Progenitor cell of endocrine pancreas (in vitro differentiated cells): ENCODE measurements around the gene ACO1. TPM values are rescaled to one million over a fixed set of nuclear protein-coding genes. Genes with fewer than 3 reads are reported as not detected.

Source experiments
- DNase-seq: peaks from one replicate; pipeline ENCODE4 v3.0.0; 2021; ENCODE audit warnings: low spot score; ENCODE audit not compliant: unreplicated experiment
- H3K27ac Mint-ChIP-seq: 2 replicates; pipeline ENCODE4 v1.8.0; 2021; ENCODE audit warnings: mild to moderate bottlenecking, moderate library complexity, mixed read lengths
- H3K27me3 Mint-ChIP-seq: 2 replicates; pipeline ENCODE4 v1.8.0; 2021; ENCODE audit warnings: mixed read lengths
- H3K36me3 Mint-ChIP-seq: 2 replicates; pipeline ENCODE4 v1.8.0; 2022; ENCODE audit warnings: mixed read lengths; ENCODE audit not compliant: insufficient read depth
- H3K4me1 Mint-ChIP-seq: 2 replicates; pipeline ENCODE4 v1.8.0; 2021; ENCODE audit warnings: low read depth, mixed read lengths
- H3K4me3 Mint-ChIP-seq: 2 replicates; pipeline ENCODE4 v1.8.0; 2021; ENCODE audit warnings: low read depth, mild to moderate bottlenecking, moderate library complexity, mixed read lengths
- H3K9me3 Mint-ChIP-seq: 2 replicates; pipeline ENCODE4 v1.8.0; 2021; ENCODE audit warnings: low read depth, mixed read lengths
- total RNA-seq: library from RNA; stranded (reverse); gene quantifications from 2 replicates; pipeline ENCODE4 v1.2.1, GENCODE V29; 2021
- TF ChIP-seq, protein P1 (sequence below): fragments of 200-600 bp; sonication (generic); IDR thresholded peaks from one replicate; pipeline ENCODE4 v1.5.0; 2021; ENCODE audit warnings: antibody characterized with exemption, mild to moderate bottlenecking; ENCODE audit not compliant: unreplicated experiment

ACO1 gene
- total RNA-seq, 1 donor from 2014 or later = 21.7 TPM

DNA sequence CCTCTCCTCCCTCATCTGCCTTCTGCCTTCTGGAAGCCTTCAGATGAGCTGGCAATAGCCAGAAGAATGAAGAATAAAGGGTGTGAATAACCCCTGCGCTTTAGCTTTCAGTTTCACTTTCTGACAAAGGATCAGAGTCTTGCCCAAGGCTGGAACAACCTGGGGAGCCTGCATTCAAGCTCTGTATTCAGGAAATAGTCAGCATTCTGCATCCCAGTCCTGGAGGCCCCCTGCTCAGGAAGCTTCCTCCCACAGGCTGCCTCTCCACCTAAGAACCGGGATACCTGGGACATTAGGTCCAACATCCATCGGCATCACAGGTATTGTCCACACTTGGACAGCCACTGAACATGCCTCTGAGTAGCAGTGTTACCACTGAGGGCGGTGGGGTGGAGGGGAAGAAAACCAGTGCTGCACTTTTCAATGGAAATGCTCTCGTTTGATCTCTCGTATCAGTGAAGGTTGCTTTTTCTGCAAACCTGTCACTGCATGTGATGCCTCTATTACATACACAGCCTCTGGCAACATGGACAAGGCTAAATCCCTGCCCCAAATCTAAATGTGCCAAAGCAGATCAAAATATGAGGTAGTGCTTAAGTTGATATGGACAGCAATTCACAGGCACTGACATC lies 39.8 kb upstream of the ACO1 start:
- Mint-ChIP-seq H3K27me3 (peaks cover 18% of the 10 kb centered on the region), H3K36me3 (no peaks in the 10 kb centered on the region), H3K9me3 (no peaks in the 10 kb centered on the region), H3K4me1 (peaks cover 4% of the 10 kb centered on the region), H3K4me3 (no peak overlapping the region), H3K27ac (no peak overlapping the region)
- no peak for DNase-seq
- TF ChIP-seq, protein P1, sequence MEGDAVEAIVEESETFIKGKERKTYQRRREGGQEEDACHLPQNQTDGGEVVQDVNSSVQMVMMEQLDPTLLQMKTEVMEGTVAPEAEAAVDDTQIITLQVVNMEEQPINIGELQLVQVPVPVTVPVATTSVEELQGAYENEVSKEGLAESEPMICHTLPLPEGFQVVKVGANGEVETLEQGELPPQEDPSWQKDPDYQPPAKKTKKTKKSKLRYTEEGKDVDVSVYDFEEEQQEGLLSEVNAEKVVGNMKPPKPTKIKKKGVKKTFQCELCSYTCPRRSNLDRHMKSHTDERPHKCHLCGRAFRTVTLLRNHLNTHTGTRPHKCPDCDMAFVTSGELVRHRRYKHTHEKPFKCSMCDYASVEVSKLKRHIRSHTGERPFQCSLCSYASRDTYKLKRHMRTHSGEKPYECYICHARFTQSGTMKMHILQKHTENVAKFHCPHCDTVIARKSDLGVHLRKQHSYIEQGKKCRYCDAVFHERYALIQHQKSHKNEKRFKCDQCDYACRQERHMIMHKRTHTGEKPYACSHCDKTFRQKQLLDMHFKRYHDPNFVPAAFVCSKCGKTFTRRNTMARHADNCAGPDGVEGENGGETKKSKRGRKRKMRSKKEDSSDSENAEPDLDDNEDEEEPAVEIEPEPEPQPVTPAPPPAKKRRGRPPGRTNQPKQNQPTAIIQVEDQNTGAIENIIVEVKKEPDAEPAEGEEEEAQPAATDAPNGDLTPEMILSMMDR = no peak

DNA sequence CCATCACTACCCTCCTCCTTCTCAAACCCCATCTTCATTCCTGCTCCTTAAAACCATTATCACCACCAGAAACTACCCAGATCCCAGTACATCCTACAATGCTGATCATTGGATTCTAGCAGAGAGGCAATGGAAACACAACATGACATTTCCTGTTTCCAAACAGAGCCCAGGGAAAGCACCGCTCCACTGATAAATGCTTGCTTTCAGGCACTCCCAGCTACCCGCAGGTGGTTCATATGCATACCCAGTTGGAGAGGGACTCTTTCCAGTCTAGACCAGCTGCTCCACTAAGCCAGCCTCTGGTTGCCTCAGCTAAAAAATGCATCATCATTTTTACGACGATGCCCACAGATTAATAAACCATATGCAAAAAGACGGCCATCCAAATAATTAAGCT lies 39.2 kb upstream of the ACO1 start:
- H3K27me3 Mint-ChIP-seq = peaks cover 18% of the 10 kb centered on the region
- H3K4me3 Mint-ChIP-seq = no peak overlapping the region
- H3K4me1 Mint-ChIP-seq = peaks cover 4% of the 10 kb centered on the region
- DNase-seq = no peak
- no peak overlapping the region for H3K27ac Mint-ChIP-seq
- H3K36me3 Mint-ChIP-seq = no peaks in the 10 kb centered on the region
- TF ChIP-seq, protein P1 = no peak
- no peaks in the 10 kb centered on the region for H3K9me3 Mint-ChIP-seq

DNA sequence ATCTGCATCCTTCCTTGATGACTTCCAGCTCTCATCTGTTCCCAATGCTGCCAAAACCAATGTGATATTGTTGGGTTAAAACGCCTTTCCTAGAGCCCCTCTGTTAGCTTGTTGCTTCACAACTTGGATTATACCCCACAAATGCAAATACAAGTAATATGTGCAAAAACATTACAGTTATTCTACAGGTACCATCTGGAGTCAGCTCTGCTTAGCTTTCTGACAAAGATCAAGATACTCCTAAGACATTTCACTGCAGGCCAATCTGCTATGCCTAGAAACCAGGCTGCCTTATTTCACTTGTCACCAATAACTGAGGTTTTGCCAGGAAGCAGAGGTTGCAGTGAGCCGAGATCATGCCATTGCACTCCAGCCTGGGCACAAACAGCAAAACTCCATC lies 36.9 kb upstream of the ACO1 start:
- no peaks in the 10 kb centered on the region for H3K36me3 Mint-ChIP-seq
- no peak overlapping the region for H3K4me3 Mint-ChIP-seq
- H3K27me3 Mint-ChIP-seq = peaks cover 18% of the 10 kb centered on the region
- peaks cover 4% of the 10 kb centered on the region for H3K4me1 Mint-ChIP-seq
- no peak overlapping the region for H3K27ac Mint-ChIP-seq
- no peak for DNase-seq
- no peaks in the 10 kb centered on the region for H3K9me3 Mint-ChIP-seq
- TF ChIP-seq, protein P1 = no peak

DNA sequence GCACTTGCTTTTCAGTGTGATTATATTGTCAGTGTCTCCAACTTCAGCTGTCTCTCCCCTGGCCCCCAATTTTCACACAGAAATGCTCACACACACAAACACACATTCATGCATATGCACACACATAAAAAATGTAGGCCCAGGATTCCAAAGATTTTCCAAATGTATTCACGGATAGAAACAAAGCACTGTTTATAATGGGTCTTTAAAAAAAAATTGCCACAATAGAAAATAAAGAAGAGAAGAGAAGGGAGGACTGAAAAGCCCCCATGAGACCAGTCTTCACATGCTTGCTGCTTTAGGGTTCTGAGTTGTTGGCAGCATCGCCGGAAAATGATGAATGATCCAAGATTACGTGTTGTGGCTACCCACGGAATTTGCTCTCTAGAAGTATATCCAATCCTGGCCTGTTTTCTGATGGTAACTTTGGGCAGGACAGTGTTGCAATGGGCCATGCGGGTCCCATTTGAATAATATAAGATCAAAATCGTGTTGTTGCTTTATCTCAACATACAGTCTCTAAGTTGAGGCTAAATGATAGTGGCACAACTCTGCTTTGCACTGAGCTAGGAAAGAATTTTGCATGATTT lies 36.2 kb upstream of the ACO1 start:
- H3K4me3 Mint-ChIP-seq = no peak overlapping the region
- H3K27ac Mint-ChIP-seq = no peak overlapping the region
- peaks cover 16% of the 10 kb centered on the region for H3K27me3 Mint-ChIP-seq
- TF ChIP-seq, protein P1 = no peak
- H3K9me3 Mint-ChIP-seq = no peaks in the 10 kb centered on the region
- no peaks in the 10 kb centered on the region for H3K36me3 Mint-ChIP-seq
- H3K4me1 Mint-ChIP-seq = peaks cover 4% of the 10 kb centered on the region
- DNase-seq = no peak

DNA sequence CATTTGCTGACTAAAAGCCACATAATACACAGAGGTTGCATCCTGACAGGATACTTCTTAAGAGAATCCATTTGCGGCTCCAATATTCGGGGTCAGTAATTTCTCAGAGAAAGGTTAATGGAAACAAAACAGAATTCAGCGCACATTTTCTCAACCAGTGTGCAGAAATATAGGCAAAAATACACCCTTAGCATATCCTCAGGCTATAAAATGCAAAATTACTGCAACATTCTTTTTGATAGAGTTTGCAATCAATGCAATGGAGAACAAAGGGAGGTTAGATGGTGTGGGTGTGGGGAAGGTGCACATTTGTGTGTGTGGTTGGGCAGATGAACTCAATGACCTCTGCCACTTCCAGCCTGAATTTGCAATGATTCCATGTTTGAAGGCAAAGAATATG lies 35.4 kb upstream of the ACO1 start:
- Mint-ChIP-seq H3K4me3 (no peak overlapping the region), H3K27me3 (peaks cover 13% of the 10 kb centered on the region), H3K4me1 (peaks cover 4% of the 10 kb centered on the region), H3K36me3 (no peaks in the 10 kb centered on the region), H3K9me3 (no peaks in the 10 kb centered on the region), H3K27ac (no peak overlapping the region)
- DNase-seq = no peak
- TF ChIP-seq, protein P1 = no peak
